K562 (cell line): ENCODE results near the gene NDOR1. TPM values are rescaled to one million over a fixed set of nuclear protein-coding genes. Genes with fewer than 3 reads are reported as not detected.

Experiments used
- ARID2 ChIP-seq: fragments of 450-650 bp; IDR thresholded peaks from 2 replicates; pipeline ENCODE4 v1.6.1; 2017; ENCODE audit warnings: antibody characterized with exemption, mild to moderate bottlenecking
- ARID3B ChIP-seq: fragments of 250-450 bp; sonication (Bioruptor Pico); IDR thresholded peaks from 2 replicates; pipeline ENCODE4 v1.4.0; 2020; ENCODE audit warnings: borderline replicate concordance
- E2F5 ChIP-seq: sonication (generic); formaldehyde crosslinking; IDR thresholded peaks from 2 replicates; pipeline ENCODE4 v1.8.0; 2022; ENCODE audit warnings: mild to moderate bottlenecking, missing genetic modification reagents
- JUND ChIP-seq, 2 experiments: IDR thresholded peaks; 2 replicates in 1 of 2; 3 replicates in 1 of 2; pipeline ENCODE4 v1.6.1; 2011; ENCODE audit warnings: borderline replicate concordance in 2 of 2, low read depth in 2 of 2, low read length in 2 of 2, improper control_type of control experiment in 1 of 2, missing biosample characterization in 1 of 2, missing genetic modification characterization in 1 of 2, missing genetic modification reagents in 1 of 2
- MEIS2 ChIP-seq: fragments of 450-650 bp; IDR thresholded peaks from 2 replicates; pipeline ENCODE4 v1.6.1; 2014; ENCODE audit warnings: mild to moderate bottlenecking; ENCODE audit not compliant: partially characterized antibody
- NR2C1 ChIP-seq, 2 experiments: fragments of 450-650 bp; IDR thresholded peaks; 2 replicates each; pipeline ENCODE4 v1.6.1; 2017; ENCODE audit warnings: mild to moderate bottlenecking in 2 of 2, antibody characterized with exemption in 1 of 2, inconsistent platforms in 1 of 2, missing compliant biosample characterization in 1 of 2, missing genetic modification characterization in 1 of 2
- POLR2B ChIP-seq: fragments of 450-650 bp; IDR thresholded peaks from 2 replicates; pipeline ENCODE4 v1.6.1; 2018; ENCODE audit warnings: low read depth; ENCODE audit not compliant: partially characterized antibody
- POLR3G ChIP-seq: IDR thresholded peaks from 2 replicates; pipeline ENCODE4 v1.6.1; 2011; ENCODE audit not compliant: insufficient read length, insufficient replicate concordance; ENCODE audit errors: extremely low read depth
- RUNX1 ChIP-seq: sonication (generic); IDR thresholded peaks from 2 replicates; pipeline ENCODE4 v1.6.1; 2016; ENCODE audit warnings: antibody characterized with exemption, low read depth
- THRB ChIP-seq: fragments of 450-650 bp; formaldehyde crosslinking; conservative IDR thresholded peaks from 2 replicates; pipeline ENCODE4 v1.4.0; 2022; ENCODE audit warnings: mild to moderate bottlenecking, missing genetic modification characterization
- ZBTB33 ChIP-seq: sonication (generic); formaldehyde crosslinking; IDR thresholded peaks from 2 replicates; pipeline ENCODE4 v1.8.1; 2023; ENCODE audit warnings: mild to moderate bottlenecking, missing genetic modification reagents
- ZFP91 ChIP-seq: sonication (generic); formaldehyde crosslinking; IDR thresholded peaks from 2 replicates; pipeline ENCODE4 v1.8.0; 2022; ENCODE audit warnings: mild to moderate bottlenecking, missing genetic modification reagents
- ZFPM2 ChIP-seq: fragments of 250-450 bp; sonication (Bioruptor Pico); IDR thresholded peaks from 2 replicates; pipeline ENCODE4 v1.5.1; 2022; ENCODE audit warnings: mild to moderate bottlenecking
- ZNF175 ChIP-seq: fragments of 200-800 bp; sonication (Bioruptor generic); IDR thresholded peaks from 2 replicates; pipeline ENCODE4 v1.6.1; 2016; ENCODE audit warnings: low read depth, mild to moderate bottlenecking, missing genetic modification characterization, missing compliant biosample characterization
- ZNF395 ChIP-seq: fragments of 200-800 bp; sonication (Bioruptor generic); IDR thresholded peaks from 2 replicates; pipeline ENCODE4 v1.6.1; 2017; ENCODE audit warnings: missing genetic modification characterization, missing compliant biosample characterization
- ZNF79 ChIP-seq: fragments of 250-450 bp; sonication (Bioruptor Pico); IDR thresholded peaks from 2 replicates; pipeline ENCODE4 v1.4.0; 2020; ENCODE audit warnings: low read depth, mild to moderate bottlenecking, moderate library complexity
- polyA plus RNA-seq, 8 experiments: library from polyadenylated mRNA; depleted of rRNA in 4 of 8; stranded (reverse) in 5 of 8; unstranded in 3 of 8; fragments of >200 nt; fragmentation: Nextera tagmentation in 2 of 8; fragmentation: Illumina TruSeq in 1 of 8; extraction: Ambion mirVana in 2 of 8; extraction: Trizol in 1 of 8; gene quantifications; 2 replicates each; pipeline versions ENCODE4 v1.2.1 to v1.2.3, GENCODE V29; 2011 to 2014; ENCODE audit warnings: inconsistent platforms in 1 of 8, missing spikeins in 1 of 8
- total RNA-seq, 7 experiments: library from RNA; depleted of rRNA in 6 of 7; stranded (reverse); fragments of >200 nt in 6 of 7; fragmentation: Illumina TruSeq in 2 of 7; extraction: Trizol in 2 of 7; gene quantifications; 2 replicates each; pipeline versions ENCODE4 v1.2.1 to v1.2.3, GENCODE V29; 2011 to 2021; ENCODE audit warnings: low replicate concordance in 1 of 7

NDOR1 gene
- total and polyA plus RNA-seq, 9 of the 15 experiments (the other 6 are each of a cell fraction or from before 2014, with no cell fraction given), result 0.06 to 36.9 (median 6.9) TPM

- no peak for TF ChIP-seq NR2C1 (IDR thresholded peaks at IDR 0.05)
- peak; percentile 26; the same call in 1 of the 2 replicates for TF ChIP-seq NR2C1 (tag; IDR thresholded peaks at IDR 0.05)
- no peak for TF ChIP-seq ZNF79 (CRISPR knock-in tag)
- TF ChIP-seq THRB (CRISPR knock-in tag), result no peak
- TF ChIP-seq ZNF395, result 0 out of 2 replicates have a peak, but pooled peaks have one; percentile 51
- TF ChIP-seq ARID3B (CRISPR knock-in tag), result no peak
- peak; percentile 91 for TF ChIP-seq ZBTB33
- TF ChIP-seq ZFP91 (CRISPR knock-in tag), result no peak
- TF ChIP-seq ARID2, result no peak
- no peak for TF ChIP-seq ZNF175 (CRISPR knock-in tag)
- peak; percentile 73 for TF ChIP-seq POLR2B
- no peak for TF ChIP-seq POLR3G
- peak; percentile 87 for TF ChIP-seq JUND (IDR thresholded peaks at IDR 0.05; ENCODE audit: borderline replicate concordance, low read depth, low read length)
- no peak; the same call in 2 of the 3 replicates for TF ChIP-seq JUND (tag; IDR thresholded peaks at IDR 0.05; ENCODE audit: borderline replicate concordance, low read depth, low read length)
- TF ChIP-seq E2F5, result no peak
- peak; percentile 80 for TF ChIP-seq MEIS2
- 0 out of 2 replicates have a peak, but pooled peaks have one; percentile 14 for TF ChIP-seq RUNX1
- TF ChIP-seq ZFPM2, result no peak
These were observed 16.8 kb upstream of the NDOR1 start, which contains the start of the genes ANAPC2 and SSNA1 (continued) for GRCh38 chr9:137188490-137189296.
